GM18867 (cell line): Measurements from ENCODE around the gene CDADC1.
A peak's percentile ranks its signal among the peaks of the same experiment; 100 is the strongest.

Source experiments
- ATAC-seq: cut with Tn5 transposase; IDR thresholded peaks from one replicate; pipeline ENCODE4 v1.9.1; 2021; ENCODE audit warnings: mild to moderate bottlenecking, moderate library complexity; ENCODE audit not compliant: unreplicated experiment

The CDADC1 gene

DNA sequence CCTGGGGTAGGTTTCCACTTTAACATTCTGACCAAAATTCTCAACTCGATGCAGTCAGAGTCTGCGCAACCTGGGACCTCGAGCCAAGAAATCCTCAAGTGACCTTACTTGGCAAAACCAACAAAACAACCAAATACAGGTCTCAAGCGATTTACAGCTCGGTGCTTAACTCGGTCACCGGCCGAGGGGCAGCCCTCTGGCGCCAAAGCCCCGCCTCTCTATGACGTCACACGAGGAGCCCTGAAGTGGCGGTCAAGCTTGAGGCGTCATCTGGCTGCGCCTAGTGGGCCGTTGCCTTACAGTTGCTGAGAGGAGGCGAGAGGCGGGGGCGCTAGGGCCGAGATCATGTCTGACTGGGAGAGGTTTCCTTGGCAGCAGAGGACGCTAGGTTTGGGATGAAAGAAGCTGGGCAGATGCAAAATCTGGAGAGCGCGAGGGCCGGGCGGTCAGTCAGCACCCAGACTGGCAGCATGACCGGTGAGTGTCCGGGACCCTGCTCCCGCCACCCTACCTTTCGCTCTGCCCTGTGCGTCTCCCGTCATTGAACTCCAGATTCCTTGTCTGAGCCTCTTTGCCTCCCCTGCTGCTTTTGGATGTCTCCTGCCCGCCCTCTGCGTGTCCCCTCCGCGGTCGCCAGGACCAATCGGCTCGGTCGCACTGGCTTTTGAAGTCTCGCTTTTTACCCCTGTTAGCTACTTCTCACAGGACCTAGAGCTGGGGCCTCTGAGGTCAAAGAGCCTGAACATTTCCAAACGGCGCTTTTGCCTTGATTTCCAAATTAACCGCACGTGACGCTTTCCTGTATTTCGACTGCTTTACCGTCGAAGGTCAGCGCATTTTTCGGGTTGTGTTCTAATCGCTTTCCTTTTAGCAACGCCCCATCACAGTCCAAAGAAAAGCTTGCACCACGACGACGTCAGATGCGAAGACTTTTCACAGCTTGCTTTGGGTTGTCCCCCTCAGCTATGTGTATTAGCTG lies at the start of gene CDADC1:
Gene CDADC1, plus strand, starts transcription at position 283 of the 979 bp plus-strand sequence. Its CDS starts 113 bp downstream, at position 396.
- ATAC-seq: peak; percentile 96

DNA sequence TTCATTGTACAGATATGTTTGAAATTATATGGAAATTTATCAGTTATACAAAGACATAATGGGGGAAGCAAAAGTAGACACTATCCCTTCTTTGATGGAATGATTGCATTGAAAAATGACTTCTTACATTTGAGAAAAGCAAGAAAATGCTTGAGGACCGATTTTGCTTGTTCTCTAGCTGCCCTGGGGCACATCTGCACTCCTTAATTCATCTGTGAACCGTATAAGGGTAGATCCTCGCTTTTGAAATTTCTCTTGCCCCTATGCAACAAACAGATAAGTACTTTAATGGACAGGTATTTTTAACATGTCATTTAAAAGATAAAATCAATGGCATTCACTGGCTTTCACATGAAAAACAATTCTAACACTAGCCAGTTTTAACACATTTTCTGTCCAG lies 41.1 kb upstream of the CDADC1 start:
- no peak for ATAC-seq

DNA sequence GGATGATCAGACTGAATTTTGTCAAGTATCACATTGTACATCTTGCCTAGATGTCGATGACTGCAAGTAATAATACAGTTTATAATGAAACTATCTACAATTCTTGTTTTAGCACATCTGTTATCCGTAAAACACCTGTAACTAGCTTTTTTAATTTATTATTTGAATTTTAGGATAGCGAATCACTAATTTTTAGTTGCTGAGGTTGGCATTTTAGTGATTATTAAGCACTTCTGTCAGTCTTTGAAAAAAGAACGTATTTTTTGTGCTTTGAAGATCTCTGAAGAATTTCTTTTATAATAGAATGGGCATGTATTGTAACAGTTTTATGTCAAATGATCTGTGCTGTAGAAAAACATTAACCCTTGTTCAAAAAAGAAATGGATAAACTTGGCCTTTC lies 39.1 kb upstream of the CDADC1 start:
- ATAC-seq: no peak

DNA sequence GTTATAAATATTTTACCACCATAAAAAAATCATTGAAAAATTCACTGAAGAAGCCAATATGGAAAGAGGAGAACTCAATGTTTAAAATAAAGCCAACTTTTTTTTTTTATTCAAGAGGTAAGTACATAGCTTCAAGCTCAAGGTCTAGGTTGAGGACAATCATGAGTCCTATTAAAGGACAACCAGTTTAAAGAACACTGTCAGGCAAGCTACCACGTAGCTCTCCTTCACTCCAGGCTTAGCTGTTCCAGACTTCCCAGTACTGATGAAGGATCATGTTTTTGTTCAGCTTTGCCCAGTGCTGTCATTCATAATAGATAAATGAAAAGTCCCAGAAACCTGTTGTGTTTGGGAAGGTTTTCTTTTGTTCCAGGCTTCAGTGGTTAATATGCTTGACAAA lies 37.6 kb upstream of the CDADC1 start:
- no peak for ATAC-seq

DNA sequence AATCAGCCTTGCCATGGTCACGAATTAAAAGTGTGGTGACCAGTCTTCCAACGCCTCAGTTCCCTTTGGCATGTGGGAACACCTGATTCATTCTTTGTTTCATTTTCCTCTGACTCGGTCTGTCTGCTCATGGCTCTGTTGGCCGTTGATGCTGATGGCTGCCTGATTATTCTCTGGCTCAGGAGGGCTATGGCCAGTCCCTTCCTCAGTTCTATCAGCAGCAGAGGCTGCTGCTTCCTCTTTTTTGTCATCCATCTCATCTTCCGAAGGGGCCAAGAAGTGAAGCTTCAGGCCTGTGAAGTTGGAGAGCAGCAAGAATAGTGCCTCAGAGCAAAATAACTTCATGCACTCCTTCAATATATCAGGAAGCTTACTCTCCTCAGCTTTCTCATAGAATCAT lies 37.1 kb upstream of the CDADC1 start:
- ATAC-seq: no peak

DNA sequence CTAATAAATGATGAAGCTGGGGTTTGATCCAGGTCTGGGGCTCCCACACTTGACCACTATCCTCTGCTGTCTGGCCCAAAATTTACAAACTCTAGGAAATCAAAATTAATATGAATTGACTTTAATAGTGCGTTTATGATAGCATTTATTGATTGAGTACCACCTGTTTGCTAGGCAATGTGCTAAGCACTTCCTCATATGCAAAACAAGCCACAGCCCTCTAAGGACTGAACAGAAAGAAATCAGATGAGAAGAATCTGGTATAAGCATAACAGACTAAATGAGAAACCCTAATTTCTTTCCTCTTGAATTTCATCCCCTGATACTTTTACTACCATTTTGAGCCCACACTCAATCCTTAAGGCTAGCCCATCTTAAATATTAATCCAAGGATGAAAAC lies 34.2 kb upstream of the CDADC1 start:
- ATAC-seq: no peak

DNA sequence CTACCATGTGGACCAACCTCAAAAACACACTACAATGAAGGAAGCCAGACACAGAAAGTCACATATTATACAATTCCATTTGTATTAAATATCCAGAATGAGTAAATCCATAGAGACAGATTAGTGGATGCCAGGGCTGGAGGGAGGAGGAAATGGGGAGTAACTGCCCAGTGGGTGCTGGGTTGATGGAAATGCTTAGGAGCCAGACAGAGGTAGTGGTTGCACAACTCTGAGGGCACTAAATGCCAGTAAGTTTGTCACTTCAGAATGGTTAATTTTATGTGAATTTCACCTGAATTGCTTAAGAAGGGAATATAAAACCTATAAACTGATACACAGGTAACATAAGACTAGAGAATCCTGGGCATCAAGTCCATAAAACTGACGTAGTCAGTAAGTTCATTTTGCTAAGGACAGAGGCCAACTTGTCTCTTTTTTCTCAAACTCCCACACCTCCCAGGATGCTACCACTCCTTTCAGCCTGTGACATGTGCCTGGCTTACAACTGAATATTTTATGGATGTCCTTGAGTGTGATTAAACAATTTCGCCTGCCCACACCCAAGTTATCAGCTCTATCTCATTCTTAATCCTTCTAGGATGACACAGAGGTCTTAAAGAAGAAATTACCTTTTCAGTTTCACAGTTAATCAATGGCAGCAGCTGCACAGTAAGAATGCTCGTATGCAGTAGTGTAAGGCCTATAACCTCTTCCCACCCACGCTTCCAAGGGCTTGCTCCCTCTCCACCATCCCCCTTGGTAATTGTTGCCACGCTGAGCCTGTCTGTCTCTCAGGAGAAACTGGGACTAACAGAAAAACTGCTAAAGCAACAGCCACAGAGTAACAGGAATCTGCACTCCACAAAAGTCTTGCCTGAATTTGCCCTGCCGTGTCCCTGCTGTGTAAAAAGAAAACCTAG lies 33.5 kb upstream of the CDADC1 start:
- ATAC-seq: no peak

DNA sequence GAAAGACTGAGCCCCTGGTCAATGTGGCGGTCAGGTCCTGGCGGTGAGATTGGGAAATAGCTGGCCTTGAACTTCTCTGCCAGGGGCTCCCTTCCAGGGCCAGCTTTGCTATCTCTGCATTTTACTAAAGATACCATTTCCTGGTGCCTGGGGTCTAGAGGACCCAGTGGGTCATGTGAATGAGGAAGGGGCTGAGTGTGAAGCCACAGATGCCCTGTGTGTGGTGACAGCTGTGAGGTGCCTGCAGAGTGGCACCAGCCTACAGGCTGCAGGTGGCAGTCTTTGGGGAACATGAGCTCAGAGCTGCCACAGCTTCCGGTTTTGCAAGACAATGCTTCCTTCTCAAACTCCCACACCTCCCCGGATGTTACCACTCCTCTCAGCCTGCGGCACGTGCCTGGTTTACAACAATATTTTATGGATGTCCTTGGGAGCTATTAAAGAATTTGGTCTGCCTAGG lies 32.8 kb upstream of the CDADC1 start:
- peak; percentile 70 for ATAC-seq

DNA sequence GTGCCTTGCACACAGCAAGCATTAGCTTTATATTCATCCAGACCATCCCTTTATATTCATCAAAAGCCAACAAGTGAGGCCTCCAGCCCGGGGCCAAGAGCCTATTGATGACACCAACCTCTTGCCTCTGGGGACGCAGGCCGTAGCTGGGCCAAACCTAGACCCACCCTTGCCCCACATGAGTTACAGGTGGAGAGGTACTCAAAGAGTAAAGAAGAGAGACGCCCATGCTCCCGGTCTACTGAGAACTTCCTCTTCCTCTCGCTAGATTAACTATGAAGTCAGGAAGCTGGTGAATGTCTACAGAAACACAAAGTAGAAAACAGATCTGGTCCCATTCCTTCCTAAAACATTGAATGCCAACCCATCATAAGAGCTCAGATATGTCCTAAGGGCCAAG lies 31.4 kb upstream of the CDADC1 start:
- ATAC-seq: no peak

DNA sequence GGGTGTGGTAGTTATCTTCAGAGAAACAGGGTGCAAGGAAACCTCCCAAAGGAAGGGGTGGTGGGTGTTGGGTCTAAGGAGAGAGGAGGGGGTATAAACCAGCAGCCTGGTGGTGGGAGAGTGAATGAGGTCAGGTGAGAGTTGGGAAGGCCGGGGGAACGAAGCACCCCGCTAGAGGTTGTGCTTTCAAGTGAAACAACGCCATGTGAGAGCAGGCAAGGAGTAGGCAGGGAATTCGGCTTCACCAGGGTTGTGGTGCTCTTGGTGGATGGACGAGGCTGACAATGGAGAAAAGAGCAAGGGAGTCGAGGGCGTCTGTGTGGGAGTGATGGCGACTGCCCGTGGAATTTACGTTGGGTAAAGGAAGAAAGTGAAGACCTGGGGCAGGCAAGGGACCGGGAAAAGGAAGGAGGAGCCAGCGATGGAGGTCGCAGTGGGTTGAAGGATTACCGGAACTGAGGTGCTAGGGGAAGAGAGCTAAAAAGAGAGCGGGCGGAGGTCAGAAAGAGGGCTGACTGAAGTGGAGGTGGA lies 29.7 kb upstream of the CDADC1 start:
- no peak for ATAC-seq

DNA sequence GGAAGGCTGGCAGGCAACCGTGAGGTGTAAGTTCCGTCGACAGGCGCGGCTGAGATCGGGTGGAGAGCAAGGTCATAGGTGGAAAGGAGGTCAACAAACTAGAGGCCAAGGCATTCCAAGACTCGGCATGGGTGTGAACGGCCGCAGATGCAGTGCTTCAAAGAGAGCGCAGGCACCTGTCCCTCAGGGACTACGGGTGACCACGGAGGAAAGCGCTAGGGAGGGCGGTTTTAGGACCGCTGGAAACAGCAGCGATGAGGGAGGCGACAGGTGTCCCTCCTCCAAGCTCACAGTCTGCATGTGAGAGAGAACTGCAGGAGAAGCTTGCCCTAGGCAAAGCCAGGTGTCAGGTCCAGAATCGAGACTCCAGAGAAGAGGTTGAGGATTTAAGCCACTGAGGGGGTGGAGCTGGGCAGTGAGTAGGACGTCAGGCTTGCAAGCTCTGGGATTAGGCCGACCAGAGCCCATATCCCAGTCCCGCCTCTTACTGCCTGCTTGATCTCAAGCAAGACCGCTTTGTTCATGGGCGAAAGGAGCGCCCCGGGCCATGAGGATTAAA lies 29.2 kb upstream of the CDADC1 start:
- ATAC-seq: no peak

DNA sequence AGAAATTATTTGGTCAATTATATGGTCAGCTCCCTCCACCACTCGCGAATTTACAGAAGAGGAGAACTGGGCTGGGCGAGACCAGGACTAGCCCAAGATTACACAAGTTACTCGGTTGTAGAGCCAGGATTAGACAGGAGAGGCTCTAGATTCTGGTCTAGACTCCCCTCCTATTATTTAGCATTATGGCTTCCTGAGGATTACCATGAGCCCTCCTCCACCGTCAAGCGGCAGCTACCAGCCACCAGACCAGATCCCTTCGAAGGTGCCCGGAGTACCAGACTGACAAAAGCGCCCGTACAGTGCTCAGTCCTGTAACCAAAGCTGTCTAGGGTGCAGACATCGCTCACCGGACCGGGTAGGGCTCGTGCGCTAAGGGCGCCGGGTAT lies 28.1 kb upstream of the CDADC1 start:
- no peak for ATAC-seq

DNA sequence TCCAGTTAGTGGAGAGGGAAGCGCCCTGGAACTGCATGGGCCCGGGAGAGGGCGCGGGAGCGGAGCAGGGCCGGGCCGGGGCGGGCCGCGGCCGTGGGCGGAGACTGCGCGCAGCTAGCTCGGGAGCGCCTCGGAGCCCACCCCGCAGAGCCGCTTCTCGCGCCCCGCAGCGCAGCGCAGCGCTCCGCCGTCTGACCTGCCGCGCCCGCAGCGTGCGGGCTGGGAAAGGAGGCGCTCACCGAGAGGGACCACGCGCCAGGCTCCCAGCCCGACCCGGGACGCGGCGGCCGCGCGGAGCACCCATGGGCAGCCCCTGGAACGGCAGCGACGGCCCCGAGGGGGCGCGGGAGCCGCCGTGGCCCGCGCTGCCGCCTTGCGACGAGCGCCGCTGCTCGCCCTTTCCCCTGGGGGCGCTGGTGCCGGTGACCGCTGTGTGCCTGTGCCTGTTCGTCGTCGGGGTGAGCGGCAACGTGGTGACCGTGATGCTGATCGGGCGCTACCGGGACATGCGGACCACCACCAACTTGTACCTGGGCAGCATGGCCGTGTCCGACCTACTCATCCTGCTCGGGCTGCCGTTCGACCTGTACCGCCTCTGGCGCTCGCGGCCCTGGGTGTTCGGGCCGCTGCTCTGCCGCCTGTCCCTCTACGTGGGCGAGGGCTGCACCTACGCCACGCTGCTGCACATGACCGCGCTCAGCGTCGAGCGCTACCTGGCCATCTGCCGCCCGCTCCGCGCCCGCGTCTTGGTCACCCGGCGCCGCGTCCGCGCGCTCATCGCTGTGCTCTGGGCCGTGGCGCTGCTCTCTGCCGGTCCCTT lies 27.5 kb upstream of the CDADC1 start, which contains the start of gene MLNR:
Gene MLNR, plus strand, starts transcription at position 303 of the 820 bp plus-strand sequence. Its CDS starts 0 bp downstream, at position 303.
- ATAC-seq: no peak

DNA sequence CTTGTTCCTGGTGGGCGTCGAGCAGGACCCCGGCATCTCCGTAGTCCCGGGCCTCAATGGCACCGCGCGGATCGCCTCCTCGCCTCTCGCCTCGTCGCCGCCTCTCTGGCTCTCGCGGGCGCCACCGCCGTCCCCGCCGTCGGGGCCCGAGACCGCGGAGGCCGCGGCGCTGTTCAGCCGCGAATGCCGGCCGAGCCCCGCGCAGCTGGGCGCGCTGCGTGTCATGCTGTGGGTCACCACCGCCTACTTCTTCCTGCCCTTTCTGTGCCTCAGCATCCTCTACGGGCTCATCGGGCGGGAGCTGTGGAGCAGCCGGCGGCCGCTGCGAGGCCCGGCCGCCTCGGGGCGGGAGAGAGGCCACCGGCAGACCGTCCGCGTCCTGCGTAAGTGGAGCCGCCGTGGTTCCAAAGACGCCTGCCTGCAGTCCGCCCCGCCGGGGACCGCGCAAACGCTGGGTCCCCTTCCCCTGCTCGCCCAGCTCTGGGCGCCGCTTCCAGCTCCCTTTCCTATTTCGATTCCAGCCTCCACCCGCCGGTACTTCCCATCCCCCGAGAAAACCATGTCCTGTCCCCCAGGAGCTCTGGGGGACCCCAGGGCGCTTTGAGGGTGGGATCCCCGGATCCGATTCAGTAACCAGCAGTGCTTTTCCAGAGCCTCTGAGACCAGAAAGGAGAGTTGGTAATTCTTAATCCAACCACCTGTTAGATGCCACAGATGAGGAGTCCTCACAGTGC lies 26.7 kb upstream of the CDADC1 start:
- ATAC-seq: no peak

DNA sequence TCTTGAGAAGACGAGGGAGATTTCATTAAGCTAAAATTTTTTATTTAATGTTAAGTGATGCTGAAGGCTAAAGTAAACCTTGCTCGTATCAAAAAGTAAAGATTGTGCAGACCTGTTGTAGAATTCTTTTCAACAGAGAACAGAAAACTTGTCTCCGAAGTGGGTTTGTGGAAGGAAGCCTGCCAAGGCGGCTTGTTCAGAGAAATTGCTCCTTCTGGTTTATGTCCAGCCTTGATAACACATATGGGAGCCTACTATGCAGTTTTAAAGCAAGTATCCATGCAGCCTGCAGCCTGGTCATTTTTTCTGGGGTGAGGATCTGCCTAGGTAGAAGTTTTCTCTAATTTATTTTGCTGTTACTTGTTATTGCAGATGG lies 26.1 kb upstream of the CDADC1 start:
- ATAC-seq: no peak

DNA sequence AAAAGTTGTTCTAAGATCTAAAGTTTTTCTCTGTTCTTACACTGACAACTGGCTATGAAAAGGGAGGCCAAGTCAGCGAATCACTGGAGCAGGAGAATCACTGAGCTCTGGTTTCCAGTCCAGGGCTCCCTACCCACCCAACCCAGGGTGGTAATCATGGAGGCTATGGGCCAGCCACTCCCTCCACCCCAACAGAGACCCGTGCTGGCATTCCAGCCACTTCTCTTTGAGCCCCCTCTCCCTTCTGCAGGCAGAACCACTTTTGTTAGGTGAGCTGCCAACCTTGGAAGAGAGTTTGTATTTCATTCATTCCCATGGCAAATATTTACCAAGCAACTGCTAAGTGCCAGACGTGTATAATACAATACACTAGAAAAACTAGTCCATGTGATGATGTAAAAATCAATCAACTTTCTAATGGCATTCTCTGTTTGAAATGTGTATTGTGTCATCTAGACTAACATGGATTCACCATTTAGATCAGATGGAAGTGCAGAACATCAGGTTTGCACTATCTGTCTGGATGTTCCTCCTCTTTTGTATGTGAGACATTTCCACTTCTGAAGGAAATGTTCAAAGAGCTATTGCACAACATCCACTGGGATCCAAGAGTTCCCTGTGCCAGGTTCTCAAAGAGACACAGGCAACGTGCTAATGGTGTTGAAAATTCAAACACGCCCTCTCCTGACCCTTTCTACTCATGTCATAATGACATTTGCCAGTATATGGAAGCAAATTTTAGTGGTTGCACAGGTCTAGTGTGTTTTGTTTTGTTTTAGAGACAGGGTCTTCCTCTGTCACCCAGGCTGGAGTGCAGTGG lies 22.3 kb upstream of the CDADC1 start:
- no peak for ATAC-seq

DNA sequence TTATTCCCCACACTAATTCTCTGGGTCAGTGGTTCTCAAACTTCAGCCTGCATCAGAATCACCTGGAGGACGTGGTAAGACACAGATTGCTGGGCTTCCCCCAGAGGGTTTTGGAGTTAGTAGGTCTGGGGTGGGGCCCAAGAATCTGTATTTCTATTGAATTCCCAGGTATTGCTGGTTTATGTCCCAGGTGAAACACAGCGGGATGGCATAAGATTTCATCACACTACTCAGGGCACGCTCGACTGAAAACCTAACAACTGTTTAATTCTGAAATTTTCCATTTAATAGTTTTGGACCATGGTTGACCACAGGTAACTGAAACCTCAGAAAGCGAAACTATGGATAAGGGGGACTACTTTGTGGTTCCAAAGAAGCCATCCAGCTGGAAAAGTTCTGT lies 21.1 kb upstream of the CDADC1 start:
- ATAC-seq: no peak

DNA sequence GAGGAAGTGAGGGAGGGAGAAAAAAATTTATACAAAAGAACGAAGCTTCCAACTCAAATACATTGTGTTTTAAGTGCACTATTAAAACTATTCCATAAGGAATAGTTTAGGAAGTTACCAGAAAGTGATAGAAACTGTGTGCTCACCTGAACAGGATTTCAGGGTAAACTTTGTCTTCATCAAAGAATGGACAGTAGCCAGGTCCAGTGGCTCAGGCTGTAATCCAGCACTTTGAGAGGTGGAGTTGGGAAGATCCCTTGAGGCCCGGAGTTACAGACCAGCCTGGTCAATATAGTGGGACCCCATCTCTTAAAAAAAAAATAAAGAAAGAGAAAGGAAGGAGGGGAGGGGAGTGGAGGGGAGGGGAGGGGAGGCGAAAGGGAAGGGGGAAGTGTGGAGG lies 13.0 kb upstream of the CDADC1 start:
- no peak for ATAC-seq
